ENCODE data around the gene ADAM15. TPM values are rescaled to one million over a fixed set of nuclear protein-coding genes. Genes with fewer than 3 reads are reported as not detected.

The ADAM15 gene
- total and polyA plus RNA-seq, 7 experiments from 2014 or later, result 5.8 to 53.7 (median 27.9) TPM

DNA sequence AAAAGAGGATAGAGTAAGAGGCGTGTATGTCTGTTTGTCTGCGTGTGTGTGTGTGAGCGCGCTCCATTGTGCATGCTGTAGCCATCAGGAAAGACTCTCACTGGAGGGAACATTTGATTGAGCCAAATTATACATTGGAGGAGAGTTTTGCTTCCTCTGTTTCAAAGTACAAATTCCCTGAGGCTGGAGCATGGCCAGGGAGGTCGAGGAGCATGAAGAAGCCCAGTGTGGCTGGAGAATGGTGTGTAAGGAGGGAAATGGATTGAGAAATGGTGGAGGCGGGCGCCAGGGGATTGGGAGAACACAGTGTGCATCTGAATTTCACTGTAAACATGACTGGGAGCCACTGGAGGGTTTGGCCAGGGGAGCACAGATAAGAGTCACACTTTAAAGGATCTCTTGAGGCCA is 54.5 kb downstream of the ADAM15 start:
- no peak overlapping the region for H3K4me3 ChIP-seq (ENCODE audit: low read length)
- no peaks in the 10 kb centered on the region for H3K27me3 ChIP-seq (ENCODE audit: control insufficient read depth in 2 of 2, insufficient read depth in 2 of 2, low read length in 2 of 2)
- ATAC-seq (no peak), DNase-seq (no peak)
- ChIA-PET CTCF (no interaction called here), POLR2A (interaction anchor here (0.6 kb wide), 1 partner anchor 62 kb away, joined by 3 read pairs; no protein-coding TSS in a partner anchor)
- no peaks in the 10 kb centered on the region for H3K4me1 ChIP-seq (ENCODE audit: control insufficient read depth in 2 of 2, insufficient read depth in 2 of 2, low read length in 2 of 2)
- H3K36me3 ChIP-seq (ENCODE audit: control insufficient read depth in 2 of 3, insufficient read depth in 3 of 3, low read length in 3 of 3), result no peaks in the 10 kb centered on the region
- intact Hi-C loops (cut with micrococcal nuclease), result no loop called here
- no peaks in the 10 kb centered on the region for H3K9me3 ChIP-seq (ENCODE audit: control insufficient read depth in 2 of 3, low read length in 3 of 3)
- H3K27ac ChIP-seq (ENCODE audit: low read depth, low read length), result no peak overlapping the region
- no peak overlapping the region for H3K4me3 Mint-ChIP-seq
- H3K27ac Mint-ChIP-seq, result no peak overlapping the region
- no peaks in the 10 kb centered on the region for H3K36me3 Mint-ChIP-seq
- H3K27me3 Mint-ChIP-seq, result peaks cover 0 to 39% (median 0%) of the 10 kb centered on the region in 5 donors
- H3K9me3 Mint-ChIP-seq, result no peaks in the 10 kb centered on the region
- peaks cover 0 to 7% (median 0%) of the 10 kb centered on the region in 7 donors for H3K4me1 Mint-ChIP-seq

- Mint-ChIP-seq H3K36me3 (no peaks in the 10 kb centered on the region), H3K4me3 (no peak overlapping the region), H3K4me1 (peaks cover 0 to 2% (median 0%) of the 10 kb centered on the region in 7 donors), H3K9me3 (no peaks in the 10 kb centered on the region), H3K27ac (no peak overlapping the region), H3K27me3 (peaks cover 0 to 37% (median 0%) of the 10 kb centered on the region in 5 donors)
- Histone ChIP-seq H3K36me3 (ENCODE audit: control insufficient read depth in 2 of 3, insufficient read depth in 3 of 3, low read length in 3 of 3) (no peaks in the 10 kb centered on the region), H3K27ac (ENCODE audit: low read depth, low read length) (no peak overlapping the region), H3K27me3 (ENCODE audit: control insufficient read depth in 2 of 2, insufficient read depth in 2 of 2, low read length in 2 of 2) (no peaks in the 10 kb centered on the region), H3K9me3 (ENCODE audit: control insufficient read depth in 2 of 3, low read length in 3 of 3) (no peaks in the 10 kb centered on the region), H3K4me1 (ENCODE audit: control insufficient read depth in 2 of 2, insufficient read depth in 2 of 2, low read length in 2 of 2) (no peaks in the 10 kb centered on the region), H3K4me3 (ENCODE audit: low read length) (no peak overlapping the region)
- intact Hi-C loops (cut with micrococcal nuclease), result no loop called here
- no peak for ATAC-seq
- POLR2A ChIA-PET, result no interaction called here
- DNase-seq, result no peak
- CTCF ChIA-PET, result interaction anchor here (1.4 kb wide), 1 partner anchor 16 kb away, joined by 4 read pairs; no protein-coding TSS in a partner anchor
Observed at GRCh38 chr1:155106862-155107261, 55.7 kb downstream of the ADAM15 start.

DNA sequence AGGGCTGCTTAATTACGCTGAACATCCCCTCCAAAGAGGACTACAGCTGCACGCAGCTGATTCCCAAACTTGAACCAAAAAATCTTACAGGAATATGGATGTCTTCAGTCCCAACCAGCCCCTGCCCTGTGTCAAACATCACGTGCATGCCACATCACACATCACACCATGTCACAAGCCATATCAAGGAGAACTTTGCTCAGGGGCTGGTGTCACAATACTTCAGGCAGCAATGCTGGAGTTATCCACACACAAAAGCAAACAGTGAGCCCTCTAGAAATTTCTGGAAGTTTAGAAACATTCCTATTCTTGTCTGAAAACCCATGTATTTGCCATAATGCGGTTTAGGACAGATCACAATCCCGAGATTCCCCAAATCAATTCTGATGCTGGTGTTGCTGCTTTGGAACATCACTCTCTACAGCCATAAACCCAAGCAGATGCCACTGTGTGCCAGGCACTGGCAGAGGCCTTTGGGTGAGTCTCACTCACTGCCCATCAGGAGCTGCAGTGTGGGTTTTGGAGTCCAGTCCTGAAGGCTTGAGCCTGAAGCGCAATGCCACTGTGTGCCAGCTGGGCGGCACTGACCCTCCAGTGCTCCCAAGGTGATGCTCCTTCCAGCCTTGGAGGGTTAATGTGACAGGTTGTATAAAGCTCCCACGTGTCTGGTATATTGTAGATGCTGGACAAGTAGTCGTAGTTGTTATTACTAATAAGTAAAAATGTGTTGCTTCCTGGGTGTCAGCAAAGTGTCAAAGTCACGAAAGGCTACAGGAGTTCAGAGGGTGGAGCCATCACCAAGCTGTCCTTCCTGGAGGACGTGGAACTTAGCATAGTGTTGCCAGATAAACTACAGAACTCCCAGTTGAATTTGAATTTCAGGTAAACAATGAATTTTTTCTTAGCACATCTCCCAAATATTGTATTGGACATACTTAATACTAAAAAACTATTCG is 56.5 kb downstream of the ADAM15 start:
- H3K4me1 ChIP-seq (ENCODE audit: control insufficient read depth in 2 of 2, insufficient read depth in 2 of 2, low read length in 2 of 2), result no peaks in the 10 kb centered on the region
- no peak overlapping the region for H3K4me3 ChIP-seq (ENCODE audit: low read length)
- peak overlapping the region in 1 of 9 donors; percentile 41 for H3K27ac Mint-ChIP-seq
- no peaks in the 10 kb centered on the region for H3K36me3 Mint-ChIP-seq
- intact Hi-C loops (cut with micrococcal nuclease), result no loop called here
- H3K4me1 Mint-ChIP-seq, result peaks cover 0 to 2% (median 0%) of the 10 kb centered on the region in 7 donors
- ATAC-seq (no peak), DNase-seq (no peak)
- H3K9me3 Mint-ChIP-seq, result no peaks in the 10 kb centered on the region
- H3K4me3 Mint-ChIP-seq, result no peak overlapping the region
- no peaks in the 10 kb centered on the region for H3K9me3 ChIP-seq (ENCODE audit: control insufficient read depth in 2 of 3, low read length in 3 of 3)
- H3K36me3 ChIP-seq (ENCODE audit: control insufficient read depth in 2 of 3, insufficient read depth in 3 of 3, low read length in 3 of 3), result no peaks in the 10 kb centered on the region
- ChIA-PET POLR2A (interaction anchor here (0.6 kb wide), 2 partner anchors 518 to 682 kb away, joined by 3 read pairs; no protein-coding TSS in a partner anchor), CTCF (interaction anchor here (1.4 kb wide), 1 partner anchor 16 kb away, joined by 4 read pairs; no protein-coding TSS in a partner anchor)
- H3K27ac ChIP-seq (ENCODE audit: low read depth, low read length), result no peak overlapping the region
- no peaks in the 10 kb centered on the region for H3K27me3 ChIP-seq (ENCODE audit: control insufficient read depth in 2 of 2, insufficient read depth in 2 of 2, low read length in 2 of 2)
- peaks cover 0 to 32% (median 0%) of the 10 kb centered on the region in 5 donors for H3K27me3 Mint-ChIP-seq

- Histone ChIP-seq H3K9me3 (ENCODE audit: control insufficient read depth in 2 of 3, low read length in 3 of 3) (no peaks in the 10 kb centered on the region), H3K27ac (ENCODE audit: low read depth, low read length) (no peak overlapping the region), H3K27me3 (ENCODE audit: control insufficient read depth in 2 of 2, insufficient read depth in 2 of 2, low read length in 2 of 2) (no peaks in the 10 kb centered on the region), H3K4me1 (ENCODE audit: control insufficient read depth in 2 of 2, insufficient read depth in 2 of 2, low read length in 2 of 2) (no peaks in the 10 kb centered on the region), H3K36me3 (ENCODE audit: control insufficient read depth in 2 of 3, insufficient read depth in 3 of 3, low read length in 3 of 3) (no peaks in the 10 kb centered on the region), H3K4me3 (ENCODE audit: low read length) (no peak overlapping the region)
- ChIA-PET POLR2A (no interaction called here), CTCF (no interaction called here)
- Mint-ChIP-seq H3K9me3 (no peaks in the 10 kb centered on the region), H3K4me1 (peaks cover 0 to 2% (median 0%) of the 10 kb centered on the region in 7 donors), H3K4me3 (no peak overlapping the region), H3K27ac (no peak overlapping the region), H3K27me3 (peaks cover 0 to 32% (median 0%) of the 10 kb centered on the region in 5 donors), H3K36me3 (no peaks in the 10 kb centered on the region)
- ATAC-seq (no peak), DNase-seq (no peak)
- intact Hi-C loops (cut with micrococcal nuclease), result no loop called here
Observed at GRCh38 chr1:155108296-155108695, 57.2 kb downstream of the ADAM15 start.

DNA sequence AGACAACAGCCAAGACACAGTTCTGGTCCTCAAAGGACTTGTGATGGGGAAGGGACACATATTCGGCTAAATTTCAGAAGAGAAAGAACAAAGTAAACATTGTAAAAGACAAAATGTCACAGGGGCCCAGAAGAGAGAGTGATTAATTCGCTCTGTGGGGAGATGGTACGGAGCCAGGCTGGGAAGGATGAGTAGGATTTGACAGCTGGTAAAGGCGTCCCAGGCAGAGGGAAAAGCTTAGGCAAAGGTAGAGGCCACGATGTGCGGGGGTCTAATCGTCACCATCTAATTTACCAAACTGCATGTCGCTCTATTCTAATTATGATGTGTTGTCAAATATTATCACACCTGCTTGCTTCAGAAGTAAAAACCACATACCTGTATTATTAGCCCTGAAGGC is 59.3 kb downstream of the ADAM15 start:
- H3K36me3 ChIP-seq (ENCODE audit: control insufficient read depth in 2 of 3, insufficient read depth in 3 of 3, low read length in 3 of 3), result no peaks in the 10 kb centered on the region
- no peak overlapping the region for H3K27ac Mint-ChIP-seq

GRCh38 chr1:155110826-155111225 is 59.7 kb downstream of the ADAM15 start:
- no peak overlapping the region for H3K27ac Mint-ChIP-seq
- Histone ChIP-seq H3K9me3 (ENCODE audit: control insufficient read depth in 2 of 3, low read length in 3 of 3) (no peaks in the 10 kb centered on the region), H3K4me3 (ENCODE audit: low read length) (no peak overlapping the region), H3K27me3 (ENCODE audit: control insufficient read depth in 2 of 2, insufficient read depth in 2 of 2, low read length in 2 of 2) (no peaks in the 10 kb centered on the region), H3K36me3 (ENCODE audit: control insufficient read depth in 2 of 3, insufficient read depth in 3 of 3, low read length in 3 of 3) (no peaks in the 10 kb centered on the region), H3K27ac (ENCODE audit: low read depth, low read length) (no peak overlapping the region), H3K4me1 (ENCODE audit: control insufficient read depth in 2 of 2, insufficient read depth in 2 of 2, low read length in 2 of 2) (no peaks in the 10 kb centered on the region)
- H3K27me3 Mint-ChIP-seq, result peaks cover 0 to 22% (median 0%) of the 10 kb centered on the region in 5 donors
- no peak for ATAC-seq
- no peak for DNase-seq
- ChIA-PET POLR2A (no interaction called here), CTCF (no interaction called here)
- H3K9me3 Mint-ChIP-seq, result no peaks in the 10 kb centered on the region
- H3K36me3 Mint-ChIP-seq, result no peaks in the 10 kb centered on the region
- intact Hi-C loops (cut with micrococcal nuclease), result no loop called here
- H3K4me3 Mint-ChIP-seq, result no peak overlapping the region
- H3K4me1 Mint-ChIP-seq, result peaks cover 0 to 2% (median 0%) of the 10 kb centered on the region in 7 donors

More for the DNA sequence above, 59.3 kb downstream of the ADAM15 start:
- no peaks in the 10 kb centered on the region for H3K9me3 Mint-ChIP-seq
- CTCF ChIA-PET, result no interaction called here
- DNase-seq, result no peak
- Histone ChIP-seq H3K27me3 (ENCODE audit: control insufficient read depth in 2 of 2, insufficient read depth in 2 of 2, low read length in 2 of 2) (no peaks in the 10 kb centered on the region), H3K27ac (ENCODE audit: low read depth, low read length) (no peak overlapping the region), H3K4me1 (ENCODE audit: control insufficient read depth in 2 of 2, insufficient read depth in 2 of 2, low read length in 2 of 2) (no peaks in the 10 kb centered on the region), H3K4me3 (ENCODE audit: low read length) (no peak overlapping the region), H3K9me3 (ENCODE audit: control insufficient read depth in 2 of 3, low read length in 3 of 3) (no peaks in the 10 kb centered on the region)
- H3K27me3 Mint-ChIP-seq, result peaks cover 0 to 24% (median 0%) of the 10 kb centered on the region in 5 donors
- no peaks in the 10 kb centered on the region for H3K36me3 Mint-ChIP-seq
- peaks cover 0 to 2% (median 0%) of the 10 kb centered on the region in 7 donors for H3K4me1 Mint-ChIP-seq
- POLR2A ChIA-PET, result no interaction called here
- ATAC-seq, result no peak
- intact Hi-C loops (cut with micrococcal nuclease), result no loop called here
- H3K4me3 Mint-ChIP-seq, result no peak overlapping the region
